H1 (cell line): ENCODE results near the gene LCN15. TPM values are rescaled to one million over a fixed set of nuclear protein-coding genes. Genes with fewer than 3 reads are reported as not detected.

Source experiments
- CTCF ChIA-PET: fragments of 300-600 bp; sonication (Branson Sonifier 250); formaldehyde crosslinking; loops from one replicate; lab custom pipeline; 2021; ENCODE audit not compliant: partially characterized antibody; lab: Charles Lee
- POLR2A ChIA-PET: fragments of 300-600 bp; sonication (Branson Sonifier 250); formaldehyde crosslinking; loops from one replicate; lab custom pipeline; 2021; ENCODE audit warnings: inconsistent platforms; ENCODE audit not compliant: partially characterized antibody; lab: Charles Lee
- DNase-seq, 2 experiments: peaks; one replicate each; pipeline versions ENCODE4 v3.0.0 to v3.0.0-alpha.2; 2010 to 2022; ENCODE audit warnings: low spot score in 2 of 2, low read depth in 1 of 2, mixed read lengths in 1 of 2
- FAIRE-seq: peaks from 2 replicates; lab custom pipeline; 2011; peaks lifted over from hg19 to GRCh38; lab: Jason Lieb, UNC
- H2AFZ ChIP-seq: 2 replicates; pipeline ENCODE4 v1.8.1; 2012; ENCODE audit warnings: low read length, inconsistent platforms
- H2AK5ac ChIP-seq: 2 replicates; pipeline ENCODE4 v1.6.1; 2013; ENCODE audit warnings: low read depth, low read length
- H2BK120ac ChIP-seq: replicated peaks from 2 replicates; pipeline ENCODE3; 2013; ENCODE audit warnings: low read depth, low read length, inconsistent platforms
- H2BK12ac ChIP-seq: 2 replicates; pipeline ENCODE4 v1.6.1; 2013; ENCODE audit warnings: low read depth, low read length
- H2BK15ac ChIP-seq: 2 replicates; pipeline ENCODE4 v1.6.1; 2013; ENCODE audit warnings: low read length
- H2BK20ac ChIP-seq: 2 replicates; pipeline ENCODE4 v1.6.1; 2013; ENCODE audit warnings: low read length
- H2BK5ac ChIP-seq: 2 replicates; pipeline ENCODE4 v1.6.1; 2013; ENCODE audit warnings: low read depth, low read length
- H3K14ac ChIP-seq: 2 replicates; pipeline ENCODE4 v1.6.1; 2013; ENCODE audit warnings: inconsistent platforms; ENCODE audit not compliant: insufficient read length
- H3K18ac ChIP-seq: 2 replicates; pipeline ENCODE4 v1.6.1; 2013; ENCODE audit warnings: low read length; ENCODE audit errors: extremely low read depth
- H3K23ac ChIP-seq: 2 replicates; pipeline ENCODE4 v1.6.1; 2013; ENCODE audit warnings: inconsistent platforms; ENCODE audit not compliant: insufficient read length
- H3K23me2 ChIP-seq: 2 replicates; pipeline ENCODE4 v1.6.1; 2013; ENCODE audit warnings: low read depth, low read length
- H3K27ac ChIP-seq: 2 replicates; pipeline ENCODE4 v1.6.1; 2011; ENCODE audit warnings: low read depth, low read length, inconsistent platforms
- H3K27me3 ChIP-seq, 4 experiments: replicated peaks in 1 of 4; 1 replicate in 1 of 4; 2 replicates in 3 of 4; pipeline versions ENCODE4 v1.6.1 to v1.8.1; 2011 to 2013; ENCODE audit warnings: low read length in 3 of 4, mild to moderate bottlenecking in 3 of 4, inconsistent platforms in 2 of 4, mixed read lengths in 2 of 4, moderate library complexity in 1 of 4; ENCODE audit not compliant: control insufficient read depth in 3 of 4, insufficient read depth in 3 of 4; ENCODE audit errors: extremely low read depth in 1 of 4
- H3K36me3 ChIP-seq, 4 experiments: 2 replicates each; pipeline versions ENCODE4 v1.6.1 to v1.8.1; 2011 to 2013; ENCODE audit warnings: mild to moderate bottlenecking in 4 of 4, low read length in 3 of 4, moderate library complexity in 2 of 4, control low read depth in 1 of 4, inconsistent platforms in 1 of 4; ENCODE audit not compliant: insufficient read depth in 4 of 4, control insufficient read depth in 2 of 4
- H3K4ac ChIP-seq: replicated peaks from 2 replicates; pipeline ENCODE3; 2013; ENCODE audit warnings: low read length, low read depth, mixed read lengths, inconsistent platforms; ENCODE audit not compliant: insufficient read length
- H3K4me1 ChIP-seq, 4 experiments: replicated peaks in 1 of 4; 1 replicate in 1 of 4; 2 replicates in 3 of 4; pipeline versions ENCODE4 v1.6.1 to v1.8.1; 2011 to 2013; ENCODE audit warnings: low read length in 3 of 4, inconsistent platforms in 2 of 4, mixed read lengths in 1 of 4; ENCODE audit not compliant: insufficient read depth in 4 of 4, control insufficient read depth in 3 of 4
- H3K4me2 ChIP-seq, 2 experiments: 2 replicates each; pipeline versions ENCODE4 v1.6.1 to v1.8.1; 2011 to 2013; ENCODE audit warnings: low read depth in 2 of 2, low read length in 2 of 2, control low read depth in 1 of 2, inconsistent platforms in 1 of 2, mild to moderate bottlenecking in 1 of 2; ENCODE audit not compliant: insufficient read depth in 1 of 2
- H3K4me3 ChIP-seq, 4 experiments: fragments of 200-600, 300-600 bp in 1 of 4; sonication (generic), shearing (Covaris generic), sonication (Bioruptor Twin) in 1 of 4; 2 replicates each; pipeline versions ENCODE4 v1.5.1 to v1.8.1; 2011 to 2016; ENCODE audit warnings: low read length in 4 of 4, low read depth in 3 of 4, control low read depth in 2 of 4, inconsistent platforms in 2 of 4, mild to moderate bottlenecking in 2 of 4, mixed read lengths in 1 of 4, moderate library complexity in 1 of 4; ENCODE audit not compliant: insufficient read depth in 2 of 4; ENCODE audit errors: extremely low read depth in 1 of 4
- H3K56ac ChIP-seq: replicated peaks from 2 replicates; pipeline ENCODE3; 2013; ENCODE audit warnings: low read depth, mild to moderate bottlenecking, mixed read lengths, low read length, inconsistent platforms; ENCODE audit not compliant: insufficient read length
- H3K79me1 ChIP-seq: 2 replicates; pipeline ENCODE4 v1.6.1; 2013; ENCODE audit warnings: low read depth, low read length, control low read depth
- H3K79me2 ChIP-seq, 2 experiments: 2 replicates each; pipeline versions ENCODE4 v1.6.1 to v1.8.1; 2012 to 2013; ENCODE audit warnings: low read length in 2 of 2, mild to moderate bottlenecking in 2 of 2, inconsistent platforms in 1 of 2; ENCODE audit not compliant: insufficient read depth in 2 of 2, control insufficient read depth in 1 of 2
- H3K9ac ChIP-seq, 4 experiments: replicated peaks in 1 of 4; 1 replicate in 1 of 4; 2 replicates in 3 of 4; pipeline versions ENCODE4 v1.6.1 to v1.8.1; 2011 to 2013; ENCODE audit warnings: low read depth in 3 of 4, low read length in 3 of 4, control low read depth in 2 of 4, mild to moderate bottlenecking in 2 of 4, moderate library complexity in 2 of 4, inconsistent platforms in 1 of 4; ENCODE audit errors: extremely low read depth in 1 of 4
- H3K9me3 ChIP-seq, 2 experiments: 2 replicates each; pipeline versions ENCODE4 v1.6.1 to v1.8.1; 2012 to 2013; ENCODE audit warnings: mild to moderate bottlenecking in 2 of 2, moderate library complexity in 2 of 2, control low read depth in 1 of 2, inconsistent platforms in 1 of 2, low read depth in 1 of 2, low read length in 1 of 2, mixed read lengths in 1 of 2; ENCODE audit not compliant: insufficient read depth in 2 of 2
- H4K20me1 ChIP-seq, 2 experiments: replicated peaks in 1 of 2; 2 replicates each; pipeline versions ENCODE3 to v1.8.1; 2011 to 2013; ENCODE audit warnings: inconsistent platforms in 2 of 2, low read length in 2 of 2, mild to moderate bottlenecking in 1 of 2; ENCODE audit not compliant: insufficient read depth in 2 of 2, control insufficient read depth in 1 of 2
- H4K5ac ChIP-seq: 2 replicates; pipeline ENCODE4 v1.6.1; 2013; ENCODE audit warnings: low read length, low read depth, mixed read lengths, inconsistent platforms; ENCODE audit not compliant: insufficient read length
- H4K8ac ChIP-seq: 2 replicates; pipeline ENCODE4 v1.8.0; 2013; ENCODE audit warnings: mild to moderate bottlenecking, moderate library complexity, low read length, inconsistent platforms; ENCODE audit not compliant: insufficient read depth; ENCODE audit errors: extremely low read depth
- H4K91ac ChIP-seq: replicated peaks from 2 replicates; pipeline ENCODE3; 2013; ENCODE audit warnings: low read length, mixed read lengths, inconsistent platforms; ENCODE audit not compliant: insufficient read length
- WGBS, 2 experiments: shearing (Covaris generic) in 1 of 2; methylation state at CpG; one replicate each; pipeline versions ENCODE4 v1.1.6 to v1.1.7; 2013 to 2015; ENCODE audit warnings: low lambda C conversion rate in 2 of 2, mixed read lengths in 2 of 2, inconsistent platforms in 1 of 2, low coverage in 1 of 2, missing lambda C conversion rate in 1 of 2; ENCODE audit not compliant: insufficient replicate concordance in 2 of 2, insufficient coverage in 1 of 2, insufficient read length in 1 of 2; ENCODE audit errors: extremely low coverage in 1 of 2, missing lambda C conversion rate in 1 of 2; 5-methylcytosine and 5-hydroxymethylcytosine counted together
- polyA plus RNA-seq, 7 experiments: library from polyadenylated mRNA; depleted of rRNA in 3 of 7; stranded (reverse) in 5 of 7; unstranded in 2 of 7; fragments of >200 nt in 5 of 7; fragments of 200-250 nt in 2 of 7; gene quantifications; 1 replicate in 5 of 7; 2 replicates in 1 of 7; 4 replicates in 1 of 7; pipeline versions ENCODE4 v1.2.1 to v1.2.3, GENCODE V29; 2011 to 2013; ENCODE audit warnings: missing spikeins in 2 of 7, mixed read lengths in 2 of 7
- total RNA-seq: library from RNA; stranded (reverse); fragmentation: NEBNext Ultra II Directional; extraction: Animal tissue kit (Norgen Biotek cat#: 25700); gene quantifications from 2 replicates; pipeline ENCODE4 v1.2.1, GENCODE V29; 2021
- TF ChIP-seq, protein P1 (sequence below): IDR thresholded peaks from 2 replicates; pipeline ENCODE4 v1.6.1; 2012; ENCODE audit warnings: inconsistent platforms

The LCN15 gene
- total and polyA plus RNA-seq, 2 of the 8 experiments (the other 6 are each of a cell fraction or from before 2014, with no cell fraction given), result 0.08 to 0.47 TPM

DNA sequence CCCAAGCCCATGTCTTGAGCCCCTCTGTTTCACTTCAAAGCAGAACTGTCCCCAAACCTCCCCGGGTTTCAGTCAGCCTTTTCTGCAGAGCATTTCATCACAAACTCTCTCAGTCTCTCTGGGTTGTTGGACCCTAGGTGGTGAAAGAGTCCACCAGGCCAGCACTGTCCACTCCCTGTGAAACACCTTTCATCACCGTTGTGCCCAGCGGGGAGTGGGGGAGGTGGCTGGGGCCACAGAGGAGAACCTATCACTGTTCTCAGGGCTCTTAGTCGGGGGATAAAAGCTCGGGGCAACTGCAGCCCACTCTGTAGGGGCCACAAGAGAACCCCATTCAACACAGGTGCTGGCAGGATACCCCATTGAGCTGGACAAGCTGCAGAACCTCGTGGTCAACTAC, 38.0 kb upstream of the LCN15 start:
- H4K20me1 ChIP-seq, result peaks cover 0 to 5% of the 10 kb centered on the region in 2 experiments
- ChIA-PET CTCF (interaction anchor here (0.7 to 5.2 kb wide), 7 partner anchors 10 to 145 kb away, joined by 3 to 35 read pairs (median 4); partner anchors contain the start of genes AJM1 and C8G), POLR2A (interaction anchor here (1.2 to 1.8 kb wide), 4 partner anchors 11 to 26 kb away, joined by 3 to 4 read pairs (median 3); no protein-coding TSS in a partner anchor)
- no peak for FAIRE-seq
- WGBS, 2 experiments, result 86% methylated on average over 5 of the region's 6 CpGs; no CpG with 5 or more reads in 1 of the 2 experiments
- H4K5ac ChIP-seq, result no peak overlapping the region
- no peaks in the 10 kb centered on the region for H3K36me3 ChIP-seq
- H2BK20ac ChIP-seq, result no peak overlapping the region
- H3K4me3 ChIP-seq, result no peak overlapping the region
- H2BK15ac ChIP-seq, result no peak overlapping the region
- H3K27me3 ChIP-seq, result peaks cover 0 to 32% (median 18%) of the 10 kb centered on the region in 4 experiments; a peak in 5 of 7 replicates
- no peak overlapping the region for H3K14ac ChIP-seq
- no peak overlapping the region for H2AFZ ChIP-seq
- H2BK12ac ChIP-seq, result no peak overlapping the region
- H4K8ac ChIP-seq, result no peak overlapping the region
- H3K23ac ChIP-seq, result no peak overlapping the region
- no peak overlapping the region for H3K4ac ChIP-seq
- no peak overlapping the region for H3K27ac ChIP-seq
- no peak overlapping the region for H4K91ac ChIP-seq
- no peak overlapping the region for H3K4me2 ChIP-seq
- H2AK5ac ChIP-seq, result no peak overlapping the region
- no peak overlapping the region for H3K18ac ChIP-seq
- H3K9me3 ChIP-seq, result no peaks in the 10 kb centered on the region
- peaks cover 0 to 20% (median 12%) of the 10 kb centered on the region in 4 experiments; a peak in 6 of 7 replicates for H3K4me1 ChIP-seq
- H3K79me2 ChIP-seq, result no peaks in the 10 kb centered on the region
- H3K56ac ChIP-seq, result no peak overlapping the region
- H2BK120ac ChIP-seq, result no peak overlapping the region
- DNase-seq, result no peak
- no peak overlapping the region for H3K9ac ChIP-seq
- H3K23me2 ChIP-seq, result peaks cover 19% of the 10 kb centered on the region; the same call in 1 of the 2 replicates
- no peaks in the 10 kb centered on the region for H3K79me1 ChIP-seq
- TF ChIP-seq, protein P1, sequence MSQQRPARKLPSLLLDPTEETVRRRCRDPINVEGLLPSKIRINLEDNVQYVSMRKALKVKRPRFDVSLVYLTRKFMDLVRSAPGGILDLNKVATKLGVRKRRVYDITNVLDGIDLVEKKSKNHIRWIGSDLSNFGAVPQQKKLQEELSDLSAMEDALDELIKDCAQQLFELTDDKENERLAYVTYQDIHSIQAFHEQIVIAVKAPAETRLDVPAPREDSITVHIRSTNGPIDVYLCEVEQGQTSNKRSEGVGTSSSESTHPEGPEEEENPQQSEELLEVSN, result no peak
- no peak overlapping the region for H2BK5ac ChIP-seq
